K562 (cell line): ENCODE measurements around the gene GDF15. TPM values are rescaled to one million over a fixed set of nuclear protein-coding genes. Genes with fewer than 3 reads are reported as not detected.
A peak's percentile ranks its signal among the peaks of the same experiment; 100 is the strongest.

Source experiments
- ATAC-seq: fragments of 200-7000 bp; cut with Tn5 transposase; 3 replicates; pipeline ENCODE4 v1.9.1; 2020; ENCODE audit warnings: moderate library complexity
- BruUV-seq: library from RNA; stranded (reverse); fragments of 400-500 nt; replicated peaks from 2 replicates; lab custom pipeline; 2021; lab: Mats Ljungman, UMichigan
- CTCF ChIA-PET: fragments of 300-600 bp; formaldehyde crosslinking; extraction: SDS; loops from one replicate; lab custom pipeline; 2021; ENCODE audit warnings: low intra/inter-chr PET ratio; lab: Yijun Ruan, JAX
- POLR2A ChIA-PET: fragments of 300-600, 350-650 bp; sonication (Branson Sonifier 250); formaldehyde crosslinking; extraction: SDS; loops from one replicate; lab custom pipeline; 2021; ENCODE audit warnings: antibody characterized with exemption, inconsistent platforms; lab: Yijun Ruan, JAX
- DNase-seq, 4 experiments: peaks; one replicate each; pipeline versions ENCODE4 v3.0.0 to v3.0.0-alpha.2; 2011 to 2018; ENCODE audit warnings: low spot score in 3 of 4, mixed read lengths in 3 of 4; ENCODE audit errors: extremely low read depth in 1 of 4
- FAIRE-seq: peaks from 2 replicates; lab custom pipeline; 2011; peaks lifted over from hg19 to GRCh38; lab: Jason Lieb, UNC
- H2AFZ ChIP-seq: 2 replicates; pipeline ENCODE4 v1.6.0; 2011; ENCODE audit warnings: low read depth, low read length, control low read depth, inconsistent platforms
- H3K27ac ChIP-seq: fragments of 200-600 bp; 3 replicates; pipeline ENCODE4 v1.8.0; 2011; ENCODE audit warnings: low read depth, mild to moderate bottlenecking, control low read depth, inconsistent platforms, low read length, moderate library complexity, mixed read lengths; ENCODE audit errors: extremely low read depth
- H3K27me3 ChIP-seq, 2 experiments: fragments of 300-600 bp in 1 of 2; 2 replicates in 1 of 2; 3 replicates in 1 of 2; pipeline versions ENCODE4 v1.6.0 to v1.8.0; 2011; ENCODE audit warnings: inconsistent platforms in 2 of 2, low read length in 2 of 2, mild to moderate bottlenecking in 1 of 2, mixed read lengths in 1 of 2, moderate library complexity in 1 of 2; ENCODE audit not compliant: control insufficient read depth in 2 of 2, insufficient read depth in 2 of 2
- H3K36me3 ChIP-seq: fragments of 300-600 bp; 3 replicates; pipeline ENCODE4 v1.8.0; 2011; ENCODE audit warnings: mild to moderate bottlenecking, low read length, inconsistent platforms; ENCODE audit not compliant: control insufficient read depth, insufficient read depth
- H3K4me1 ChIP-seq, 2 experiments: fragments of 200-600 bp in 1 of 2; replicated peaks in 1 of 2; 2 replicates in 1 of 2; 3 replicates in 1 of 2; pipeline versions ENCODE4 v1.5.1 to v1.8.0; 2011; ENCODE audit warnings: inconsistent platforms in 2 of 2, low read length in 2 of 2, mild to moderate bottlenecking in 1 of 2, mixed read lengths in 1 of 2, moderate library complexity in 1 of 2; ENCODE audit not compliant: control insufficient read depth in 2 of 2, insufficient read depth in 2 of 2
- H3K4me2 ChIP-seq: 2 replicates; pipeline ENCODE4 v1.6.1; 2011; ENCODE audit warnings: low read length, control low read depth, inconsistent platforms, mixed read lengths; ENCODE audit not compliant: insufficient read depth
- H3K4me3 ChIP-seq: fragments of 200-600 bp; sonication (generic), shearing (Covaris generic); 2 replicates; pipeline ENCODE4 v1.5.1; 2016; ENCODE audit warnings: control low read depth, inconsistent platforms
- H3K79me2 ChIP-seq: fragments of 200-600 bp; 3 replicates; pipeline ENCODE4 v1.8.0; 2011; ENCODE audit warnings: low read length, inconsistent platforms; ENCODE audit not compliant: control insufficient read depth, insufficient read depth
- H3K9ac ChIP-seq, 2 experiments: 2 replicates each; pipeline versions ENCODE4 v1.6.0 to v1.6.1; 2011; ENCODE audit warnings: low read depth in 2 of 2, low read length in 2 of 2, control low read depth in 1 of 2, inconsistent platforms in 1 of 2, mild to moderate bottlenecking in 1 of 2, mixed read lengths in 1 of 2; ENCODE audit not compliant: insufficient read depth in 1 of 2
- H3K9me1 ChIP-seq: one replicate; pipeline ENCODE4 v1.6.0; 2011; ENCODE audit warnings: inconsistent platforms, mild to moderate bottlenecking, low read length, moderate library complexity; ENCODE audit not compliant: control insufficient read depth, insufficient read depth
- H3K9me3 ChIP-seq: replicated peaks from 2 replicates; pipeline ENCODE4 v1.5.1; 2011; ENCODE audit warnings: low read depth, low read length, inconsistent platforms; ENCODE audit not compliant: control insufficient read depth, insufficient read depth
- H4K20me1 ChIP-seq: replicated peaks from 2 replicates; pipeline ENCODE4 v1.6.1; 2011; ENCODE audit warnings: low read length, inconsistent platforms, mixed read lengths; ENCODE audit not compliant: control insufficient read depth, insufficient read depth
- AFF1 ChIP-seq, 2 experiments: fragments of 450-650 bp; IDR thresholded peaks; 2 replicates each; pipeline ENCODE4 v1.6.1; 2018; ENCODE audit warnings: mild to moderate bottlenecking in 2 of 2, low read depth in 1 of 2; ENCODE audit not compliant: partially characterized antibody in 2 of 2
- ARID2 ChIP-seq: fragments of 450-650 bp; IDR thresholded peaks from 2 replicates; pipeline ENCODE4 v1.6.1; 2017; ENCODE audit warnings: antibody characterized with exemption, mild to moderate bottlenecking
- HDAC1 ChIP-seq, 2 experiments: fragments of 450-650 bp; IDR thresholded peaks; 2 replicates each; pipeline ENCODE4 v1.6.1; 2016 to 2017; ENCODE audit warnings: inconsistent platforms in 1 of 2, mild to moderate bottlenecking in 1 of 2, moderate library complexity in 1 of 2
- PCBP1 ChIP-seq: fragments of 200-400 bp; formaldehyde crosslinking; IDR thresholded peaks from 2 replicates; pipeline ENCODE4 v1.6.1; 2018; ENCODE audit warnings: mild to moderate bottlenecking, low read depth, low read length; ENCODE audit not compliant: poor library complexity, severe bottlenecking
- RNF2 ChIP-seq: sonication (generic); IDR thresholded peaks from 2 replicates; pipeline ENCODE4 v1.6.1; 2016
- SETDB1 ChIP-seq: IDR thresholded peaks from one replicate; pipeline ENCODE4 v1.6.1; 2012; ENCODE audit warnings: low read length, control low read depth, inconsistent platforms
- TEAD1 ChIP-seq, 2 experiments: fragments of 450-650 bp in 1 of 2; sonication (generic) in 1 of 2; formaldehyde crosslinking; IDR thresholded peaks; 2 replicates each; pipeline versions ENCODE4 v1.4.0 to v1.8.0; 2020 to 2022; ENCODE audit warnings: mild to moderate bottlenecking in 2 of 2, missing genetic modification reagents in 1 of 2
- U2AF1 ChIP-seq: fragments of 200-400 bp; formaldehyde crosslinking; optimal IDR thresholded peaks from 2 replicates; pipeline ENCODE3; 2017; ENCODE audit warnings: mild to moderate bottlenecking, low read depth, low read length, moderate library complexity
- ZBTB49 ChIP-seq: sonication (generic); formaldehyde crosslinking; IDR thresholded peaks from 2 replicates; pipeline ENCODE4 v1.8.0; 2022; ENCODE audit warnings: missing genetic modification reagents, mild to moderate bottlenecking, borderline replicate concordance
- WGBS: fragments of 100-300 bp; shearing (Covaris generic); methylation state at CpG from one replicate; pipeline ENCODE4 v1.1.6; 2016; ENCODE audit warnings: low coverage, mixed read lengths; ENCODE audit not compliant: insufficient coverage; ENCODE audit errors: missing lambda C conversion rate; 5-methylcytosine and 5-hydroxymethylcytosine counted together
- in situ Hi-C: fragments of 300-500 bp; cut with MboI; formaldehyde crosslinking; loops from 4 replicates; pipeline ENCODE4 v1.15.0; 2018; ENCODE audit warnings: inconsistent platforms, mixed read lengths
- intact Hi-C: fragments of 100-400 bp; cut with micrococcal nuclease; formaldehyde crosslinking; loops from 2 replicates; pipeline ENCODE4 v1.14.2; 2022
- polyA plus RNA-seq, 8 experiments: library from polyadenylated mRNA; depleted of rRNA in 4 of 8; stranded (reverse) in 5 of 8; unstranded in 3 of 8; fragments of >200 nt; fragmentation: Nextera tagmentation in 2 of 8; fragmentation: Illumina TruSeq in 1 of 8; extraction: Ambion mirVana in 2 of 8; extraction: Trizol in 1 of 8; gene quantifications; 2 replicates each; pipeline versions ENCODE4 v1.2.1 to v1.2.3, GENCODE V29; 2011 to 2014; ENCODE audit warnings: inconsistent platforms in 1 of 8, missing spikeins in 1 of 8
- total RNA-seq, 7 experiments: library from RNA; depleted of rRNA in 6 of 7; stranded (reverse); fragments of >200 nt in 6 of 7; fragmentation: Illumina TruSeq in 2 of 7; extraction: Trizol in 2 of 7; gene quantifications; 2 replicates each; pipeline versions ENCODE4 v1.2.1 to v1.2.3, GENCODE V29; 2011 to 2021; ENCODE audit warnings: low replicate concordance in 1 of 7

GDF15 gene
- total and polyA plus RNA-seq, 9 of the 15 experiments (the other 6 are each of a cell fraction or from before 2014, with no cell fraction given) = 2.3 to 82.4 (median 12.5) TPM

DNA sequence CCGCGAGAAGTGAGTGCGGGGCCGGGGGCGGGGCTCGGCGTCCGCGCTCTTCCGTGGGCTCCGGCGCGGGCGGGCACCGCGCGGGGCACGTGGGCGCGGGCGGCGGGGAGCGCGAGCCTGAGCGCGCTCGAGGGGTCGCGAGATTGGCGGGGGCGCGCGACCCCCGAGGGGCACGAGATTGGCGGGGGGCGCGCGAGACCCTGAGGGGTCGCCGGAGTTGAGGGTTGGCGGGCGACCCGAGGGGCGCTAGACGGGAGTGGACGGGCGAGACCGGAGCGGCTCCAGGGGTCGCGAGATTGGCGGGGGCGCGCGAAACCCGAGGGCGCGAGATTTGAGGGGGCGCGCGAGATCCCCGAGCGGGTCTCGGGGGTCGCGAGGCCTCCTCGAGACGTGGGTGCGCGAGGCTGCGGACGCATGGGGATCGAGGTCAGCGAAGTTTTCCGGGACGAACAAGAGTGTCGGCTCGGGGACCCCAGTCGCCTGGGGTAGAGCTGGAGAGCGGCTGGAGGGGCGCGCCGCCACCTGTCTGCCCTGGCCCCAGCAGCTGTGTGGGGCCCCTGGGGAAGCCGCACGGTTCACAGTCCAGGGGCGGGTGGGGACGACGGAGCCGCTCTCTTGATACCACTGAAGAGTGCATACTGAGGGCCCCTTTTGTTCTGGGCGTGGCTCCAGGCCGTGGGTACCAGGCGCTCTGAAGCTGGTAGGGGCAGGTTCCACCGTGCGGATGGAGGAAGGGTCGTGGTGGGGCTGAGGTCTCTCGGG lies 33.9 kb downstream of the GDF15 start:
- Histone ChIP-seq H3K4me1 (peaks cover 47 to 96% of the 10 kb centered on the region in 2 experiments), H4K20me1 (peaks cover 14% of the 10 kb centered on the region), H3K79me2 (peaks cover 71% of the 10 kb centered on the region), H3K36me3 (peaks cover 31% of the 10 kb centered on the region; the same call in 2 of the 3 replicates), H3K27ac (peak overlapping the region; percentile 80), H3K9me1 (no peaks in the 10 kb centered on the region), H3K4me2 (peak overlapping the region; percentile 82), H3K9ac (peak overlapping the region; percentile 85 to 95), H2AFZ (no peak overlapping the region), H3K4me3 (peak overlapping the region; percentile 60), H3K27me3 (no peaks in the 10 kb centered on the region), H3K9me3 (no peaks in the 10 kb centered on the region)
- no TSS peak for BruUV-seq
- DNase-seq (peak; percentile 34 to 59 (median 54)), ATAC-seq (no peak), FAIRE-seq (no peak)
- POLR2A ChIA-PET = interaction anchor here (0.6 to 11.1 kb wide), 15 partner anchors 10 to 255 kb away, joined by 3 to 244 read pairs (median 4); partner anchors contain the start of genes GDF15 and JUND
- CTCF ChIA-PET = interaction anchor here (1.4 kb wide), 1 partner anchor 31 kb away, joined by 5 read pairs; no protein-coding TSS in a partner anchor
- intact Hi-C loops (loop anchor here (5.0 kb wide), 1 partner anchor 218 kb away; the partner anchor contains the start of gene RAB3A), in situ Hi-C loops (loop anchor here (10.0 kb wide), 1 partner anchor 325 kb away; the partner anchor contains the start of gene MAST3)
- 2% methylated on average over 50 of the region's 97 CpGs for WGBS
- no peak for TF ChIP-seq ARID2
- TF ChIP-seq SETDB1 = no peak
- TF ChIP-seq HDAC1 (IDR thresholded peaks at IDR 0.05) = peak in 1 of 2 experiments; percentile 23; a peak in 1 of 4 replicates
- TF ChIP-seq U2AF1 = peak; percentile 40
- 0 out of 4 replicates have a peak, but pooled peaks of 1 of the 2 experiments have one; percentile 8 for TF ChIP-seq TEAD1 (CRISPR knock-in tag; IDR thresholded peaks at IDR 0.05)
- TF ChIP-seq AFF1 (IDR thresholded peaks at IDR 0.05; ENCODE audit: low read depth in 1 of 2, partially characterized antibody in 2 of 2) = no peak
- no peak for TF ChIP-seq RNF2
- TF ChIP-seq ZBTB49 (CRISPR knock-in tag) = no peak
- peak; percentile 21 for TF ChIP-seq PCBP1
